ENCODE results near the gene DDX51.

The DDX51 gene

GRCh38 chr12:132129007-132129406 lies 15.1 kb downstream of the DDX51 start:
- ATAC-seq = no peak
- TF ChIP-seq ESRRG (CRISPR knock-in tag; IDR thresholded peaks at IDR 0.05) = no peak
- no peak for TF ChIP-seq PPARA (CRISPR knock-in tag; IDR thresholded peaks at IDR 0.05; ENCODE audit: borderline replicate concordance)
- no peak for TF ChIP-seq RARB (CRISPR knock-in tag; IDR thresholded peaks at IDR 0.05)
- no peak for TF ChIP-seq ZNF565 (CRISPR knock-in tag; conservative IDR thresholded peaks at IDR 0.05; ENCODE audit: low read depth)
- TF ChIP-seq ARNTL (CRISPR knock-in tag; IDR thresholded peaks at IDR 0.05; ENCODE audit: borderline replicate concordance, low read depth) = no peak
- no peak for TF ChIP-seq PATZ1 (CRISPR knock-in tag; IDR thresholded peaks at IDR 0.05; ENCODE audit: borderline replicate concordance)
- TF ChIP-seq ZFP3 (CRISPR knock-in tag; IDR thresholded peaks at IDR 0.05) = no peak

- TF ChIP-seq BACH2 (CRISPR knock-in tag; IDR thresholded peaks at IDR 0.05; ENCODE audit: borderline replicate concordance) (no peak), ISL1 (CRISPR knock-in tag; IDR thresholded peaks at IDR 0.05) (no peak), CSDC2 (CRISPR knock-in tag; IDR thresholded peaks at IDR 0.05) (no peak)
- ATAC-seq = no peak
Measured at GRCh38 chr12:132127041-132127440, 17.1 kb downstream of the DDX51 start.

GRCh38 chr12:132125736-132126135 lies 18.4 kb downstream of the DDX51 start:
- ATAC-seq = no peak
- TF ChIP-seq TSHZ2 (CRISPR knock-in tag; IDR thresholded peaks at IDR 0.05) (no peak), RARB (CRISPR knock-in tag; IDR thresholded peaks at IDR 0.05) (no peak), PPARA (CRISPR knock-in tag; IDR thresholded peaks at IDR 0.05; ENCODE audit: borderline replicate concordance) (no peak), OSR1 (CRISPR knock-in tag; IDR thresholded peaks at IDR 0.05) (no peak), POU6F1 (CRISPR knock-in tag; IDR thresholded peaks at IDR 0.05; ENCODE audit: borderline replicate concordance, low read depth) (no peak), CREB5 (CRISPR knock-in tag; IDR thresholded peaks at IDR 0.05; ENCODE audit: low read depth) (no peak), ZNF565 (CRISPR knock-in tag; conservative IDR thresholded peaks at IDR 0.05; ENCODE audit: low read depth) (no peak), ISL1 (CRISPR knock-in tag; IDR thresholded peaks at IDR 0.05) (no peak), CSRNP3 (CRISPR knock-in tag; IDR thresholded peaks at IDR 0.05) (no peak), SNAI2 (CRISPR knock-in tag; IDR thresholded peaks at IDR 0.05) (no peak), ZNF8 (CRISPR knock-in tag; IDR thresholded peaks at IDR 0.05) (no peak), ZNF70 (CRISPR knock-in tag; IDR thresholded peaks at IDR 0.05) (no peak), GLIS3 (CRISPR knock-in tag; IDR thresholded peaks at IDR 0.05) (no peak), ZFP30 (CRISPR knock-in tag; IDR thresholded peaks at IDR 0.05) (no peak), ZC3H10 (CRISPR knock-in tag; IDR thresholded peaks at IDR 0.05) (no peak), TOX (CRISPR knock-in tag; IDR thresholded peaks at IDR 0.05; ENCODE audit: borderline replicate concordance) (no peak), ZFP3 (CRISPR knock-in tag; IDR thresholded peaks at IDR 0.05) (no peak), ARNTL (CRISPR knock-in tag; IDR thresholded peaks at IDR 0.05; ENCODE audit: borderline replicate concordance, low read depth) (no peak), PATZ1 (CRISPR knock-in tag; IDR thresholded peaks at IDR 0.05; ENCODE audit: borderline replicate concordance) (no peak), CSDC2 (CRISPR knock-in tag; IDR thresholded peaks at IDR 0.05) (no peak)

All from SK-N-SH treated with all-trans-retinoic acid at 6 μM for 48 hours (cell line).